Lung (tissue), 12 donors: ENCODE measurements around the gene KRTAP9-1. TPM values are rescaled to one million over a fixed set of nuclear protein-coding genes. Genes with fewer than 3 reads are reported as not detected.
A peak's percentile ranks its signal among the peaks of the same experiment; 100 is the strongest.

Experiments
- ATAC-seq: fragments of 200-7000 bp; cut with Tn5 transposase; one replicate; pipeline ENCODE4 v1.9.1; 2020; ENCODE audit warnings: moderate number of reproducible peaks; ENCODE audit not compliant: insufficient read depth, low FRiP score
- DNase-seq, 3 donors: peaks; one replicate each; pipeline ENCODE4 v3.0.0-alpha.2; 2013 to 2017
- H3K27ac ChIP-seq, 2 donors: one replicate each; pipeline ENCODE4 v1.5.1; 2013; ENCODE audit warnings: mild to moderate bottlenecking in 2 of 2, moderate library complexity in 2 of 2, control low read depth in 1 of 2, inconsistent platforms in 1 of 2, low read depth in 1 of 2, low read length in 1 of 2
- H3K27me3 ChIP-seq, 3 donors: one replicate each; pipeline ENCODE4 v1.5.1; 2013; ENCODE audit warnings: low read length in 2 of 3; ENCODE audit not compliant: control insufficient read depth in 3 of 3, insufficient read depth in 3 of 3
- H3K36me3 ChIP-seq, 4 donors: one replicate each; pipeline ENCODE4 v1.5.1; 2013; ENCODE audit warnings: low read length in 4 of 4, mild to moderate bottlenecking in 1 of 4, moderate library complexity in 1 of 4; ENCODE audit not compliant: control insufficient read depth in 4 of 4, insufficient read depth in 4 of 4
- H3K4me1 ChIP-seq, 5 donors: one replicate each; pipeline ENCODE4 v1.5.1; 2013; ENCODE audit warnings: low read length in 5 of 5, mild to moderate bottlenecking in 2 of 5, moderate library complexity in 1 of 5; ENCODE audit not compliant: control insufficient read depth in 5 of 5, insufficient read depth in 5 of 5
- H3K4me3 ChIP-seq: one replicate; pipeline ENCODE4 v1.5.1; 2013; ENCODE audit warnings: mild to moderate bottlenecking, control low read depth, moderate library complexity
- H3K9ac ChIP-seq, 2 donors: one replicate each; pipeline ENCODE4 v1.5.1; 2013; ENCODE audit warnings: low read length in 2 of 2, control low read depth in 1 of 2; ENCODE audit not compliant: insufficient read depth in 1 of 2
- H3K9me3 ChIP-seq, 4 donors: one replicate each; pipeline ENCODE4 v1.5.1; 2013; ENCODE audit warnings: low read length in 3 of 4, mild to moderate bottlenecking in 1 of 4, moderate library complexity in 1 of 4; ENCODE audit not compliant: control insufficient read depth in 4 of 4, insufficient read depth in 3 of 4
- CTCF ChIP-seq: IDR thresholded peaks from 2 replicates; pipeline ENCODE4 v1.5.1; 2012; ENCODE audit warnings: mild to moderate bottlenecking; ENCODE audit errors: control extremely low read depth, extremely low read depth
- WGBS, 2 donors: extraction: QIAGEN DNeasy Blood & Tissue Kit; methylation state at CpG; one replicate each; pipeline ENCODE4 v1.1.7; 2013; 5-methylcytosine and 5-hydroxymethylcytosine counted together
- polyA plus RNA-seq, 2 donors: library from polyadenylated mRNA; stranded (reverse); fragments of 200-250 nt; gene quantifications; one replicate each; pipeline ENCODE4 v1.2.1, GENCODE V29; 2013
- total RNA-seq, 2 donors: library from RNA; depleted of rRNA in 1 of 2; stranded (reverse); fragments of >200 nt in 1 of 2; gene quantifications; one replicate each; pipeline ENCODE4 v1.2.1, GENCODE V29; 2014 to 2021
- donor health status: control.
- donor health status: control.
- donor health status: Bipolar disorder and iron deficiency.
- donor health status: healthy.
- donor health status: DM: yes; HTN: yes; CAD: no.

Gene KRTAP9-1
- total and polyA plus RNA-seq, 4 donors = not detected

DNA sequence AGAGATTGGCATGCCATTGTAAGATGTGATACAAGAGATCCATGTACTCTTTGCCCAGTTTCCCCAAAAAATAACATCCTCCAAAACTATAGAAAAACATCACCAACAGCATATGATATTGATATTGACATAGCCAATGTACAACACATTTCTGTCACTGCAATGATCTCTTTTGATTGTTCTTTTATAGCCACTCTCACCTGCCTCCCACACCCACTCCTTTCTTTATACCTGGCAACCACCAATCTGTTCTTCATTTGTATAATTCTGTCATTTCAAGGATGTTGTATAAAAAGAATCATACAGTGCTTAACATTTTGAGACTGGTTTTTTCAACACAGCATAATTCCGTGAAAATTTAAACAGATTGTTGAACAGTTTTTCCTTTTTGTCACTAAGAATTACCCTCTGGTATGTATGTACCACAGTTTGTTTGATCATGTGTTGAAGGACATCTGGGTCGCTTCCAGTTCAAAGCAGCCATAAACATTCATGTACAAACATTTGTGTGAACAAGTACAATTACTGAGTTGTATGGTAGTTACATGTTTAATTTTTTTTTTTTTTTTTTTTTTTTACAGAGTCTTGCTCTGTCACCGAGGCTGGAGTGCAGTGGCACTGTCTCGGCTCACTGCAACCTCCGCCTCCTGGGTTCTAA, 9.9 kb downstream of the KRTAP9-1 start:
- ATAC-seq = no peak
- H3K27ac ChIP-seq = no peak overlapping the region
- no peaks in the 10 kb centered on the region for H3K27me3 ChIP-seq
- H3K4me3 ChIP-seq = no peak overlapping the region
- H3K9me3 ChIP-seq = peaks cover 0 to 2% (median 0%) of the 10 kb centered on the region in 4 donors
- 57 to 61% methylated on average over 5 of the region's 5 CpGs for WGBS, 2 donors
- H3K36me3 ChIP-seq = no peaks in the 10 kb centered on the region
- no peak overlapping the region for H3K9ac ChIP-seq
- DNase-seq = peak in 2 of 3 donors; percentile 1 to 16
- H3K4me1 ChIP-seq = no peaks in the 10 kb centered on the region
- no peak for TF ChIP-seq CTCF

DNA sequence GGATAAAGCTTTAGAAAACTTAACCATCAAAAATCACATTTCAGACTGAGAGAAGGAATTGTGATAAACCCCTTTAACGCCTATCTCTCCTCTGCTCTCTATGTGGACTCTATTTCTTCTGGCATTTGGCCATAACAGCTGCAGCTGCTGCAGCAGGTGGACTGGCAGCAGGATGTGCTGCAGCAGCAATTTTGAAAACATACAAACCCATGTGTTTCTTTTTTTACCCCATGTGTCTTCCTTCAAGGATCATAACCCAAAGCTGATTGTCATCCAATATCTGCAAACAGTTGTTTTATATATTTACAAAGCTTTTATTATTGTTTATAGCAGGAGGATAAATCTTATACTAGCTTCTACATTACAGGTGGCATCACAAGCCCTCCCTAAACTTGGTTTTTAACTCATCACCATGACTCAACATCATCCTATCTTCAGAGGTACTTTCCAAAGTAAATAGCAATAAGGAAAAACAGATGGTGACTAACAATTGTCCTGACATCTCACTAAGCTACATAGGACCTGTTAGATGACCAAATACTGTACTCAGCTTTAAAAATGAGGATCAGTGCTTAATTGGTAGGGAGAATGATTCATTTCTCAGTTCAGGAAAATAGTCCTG, 22.3 kb downstream of the KRTAP9-1 start:
- DNase-seq = peak in 1 of 3 donors; percentile 2
- Histone ChIP-seq H3K36me3 (no peaks in the 10 kb centered on the region), H3K4me1 (no peaks in the 10 kb centered on the region)

GRCh38 chr17:41212524-41213169, 23.0 kb downstream of the KRTAP9-1 start:
- ATAC-seq = no peak
- DNase-seq = no peak
- Histone ChIP-seq H3K4me3 (no peak overlapping the region), H3K27ac (no peak overlapping the region), H3K4me1 (no peaks in the 10 kb centered on the region), H3K9ac (no peak overlapping the region), H3K27me3 (no peaks in the 10 kb centered on the region), H3K36me3 (no peaks in the 10 kb centered on the region), H3K9me3 (peaks cover 0 to 5% (median 0%) of the 10 kb centered on the region in 4 donors)
- 75 to 80% methylated on average over 7 of the region's 7 CpGs for WGBS, 2 donors
- TF ChIP-seq CTCF = no peak

More for the DNA sequence above, 22.3 kb downstream of the KRTAP9-1 start:
- Histone ChIP-seq H3K4me3 (no peak overlapping the region), H3K9ac (no peak overlapping the region), H3K27ac (no peak overlapping the region), H3K9me3 (peaks cover 0 to 5% (median 0%) of the 10 kb centered on the region in 4 donors), H3K27me3 (no peaks in the 10 kb centered on the region)
- no peak for TF ChIP-seq CTCF
- 47 to 68% methylated on average over 1 of the region's 1 CpG for WGBS, 2 donors
- no peak for ATAC-seq
